ENCODE data around the gene UBL4B. TPM values are rescaled to one million over a fixed set of nuclear protein-coding genes. Genes with fewer than 3 reads are reported as not detected.

UBL4B gene
- total RNA-seq, 1 donor from 2014 or later: not detected

DNA sequence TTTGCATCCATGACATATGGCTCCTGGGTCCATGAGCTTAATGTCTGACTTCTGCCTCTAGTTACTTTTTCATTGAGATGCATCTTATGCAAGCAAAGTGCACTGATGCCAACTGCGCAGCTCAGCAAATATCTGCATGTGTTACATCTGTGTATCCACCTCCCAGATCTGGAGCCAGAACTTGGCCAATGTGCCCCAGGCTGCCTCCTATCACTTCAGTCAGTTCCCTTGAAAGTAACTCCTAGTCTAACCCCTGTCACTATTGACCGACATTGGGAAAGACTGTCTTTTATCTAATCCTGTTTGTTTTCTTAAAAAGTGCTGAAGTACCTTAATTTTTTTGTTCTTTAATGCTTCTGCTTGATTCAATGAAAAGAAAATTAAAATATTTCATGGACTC is 19.3 kb upstream of the UBL4B start:
- no peak overlapping the region for H3K27ac ChIP-seq
- no peak overlapping the region for H3K4me3 ChIP-seq
- peaks cover 26% of the 10 kb centered on the region for H3K27me3 ChIP-seq (ENCODE audit: low read depth)
- no peaks in the 10 kb centered on the region for H3K9me3 ChIP-seq
- no peak for DNase-seq
- no peak for ATAC-seq
- H3K36me3 ChIP-seq: no peaks in the 10 kb centered on the region
- TF ChIP-seq, protein P1, sequence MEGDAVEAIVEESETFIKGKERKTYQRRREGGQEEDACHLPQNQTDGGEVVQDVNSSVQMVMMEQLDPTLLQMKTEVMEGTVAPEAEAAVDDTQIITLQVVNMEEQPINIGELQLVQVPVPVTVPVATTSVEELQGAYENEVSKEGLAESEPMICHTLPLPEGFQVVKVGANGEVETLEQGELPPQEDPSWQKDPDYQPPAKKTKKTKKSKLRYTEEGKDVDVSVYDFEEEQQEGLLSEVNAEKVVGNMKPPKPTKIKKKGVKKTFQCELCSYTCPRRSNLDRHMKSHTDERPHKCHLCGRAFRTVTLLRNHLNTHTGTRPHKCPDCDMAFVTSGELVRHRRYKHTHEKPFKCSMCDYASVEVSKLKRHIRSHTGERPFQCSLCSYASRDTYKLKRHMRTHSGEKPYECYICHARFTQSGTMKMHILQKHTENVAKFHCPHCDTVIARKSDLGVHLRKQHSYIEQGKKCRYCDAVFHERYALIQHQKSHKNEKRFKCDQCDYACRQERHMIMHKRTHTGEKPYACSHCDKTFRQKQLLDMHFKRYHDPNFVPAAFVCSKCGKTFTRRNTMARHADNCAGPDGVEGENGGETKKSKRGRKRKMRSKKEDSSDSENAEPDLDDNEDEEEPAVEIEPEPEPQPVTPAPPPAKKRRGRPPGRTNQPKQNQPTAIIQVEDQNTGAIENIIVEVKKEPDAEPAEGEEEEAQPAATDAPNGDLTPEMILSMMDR (IDR thresholded peaks at IDR 0.05): no peak
- intact Hi-C loops (cut with DNase I): no loop called here
- no peaks in the 10 kb centered on the region for H3K4me1 ChIP-seq

DNA sequence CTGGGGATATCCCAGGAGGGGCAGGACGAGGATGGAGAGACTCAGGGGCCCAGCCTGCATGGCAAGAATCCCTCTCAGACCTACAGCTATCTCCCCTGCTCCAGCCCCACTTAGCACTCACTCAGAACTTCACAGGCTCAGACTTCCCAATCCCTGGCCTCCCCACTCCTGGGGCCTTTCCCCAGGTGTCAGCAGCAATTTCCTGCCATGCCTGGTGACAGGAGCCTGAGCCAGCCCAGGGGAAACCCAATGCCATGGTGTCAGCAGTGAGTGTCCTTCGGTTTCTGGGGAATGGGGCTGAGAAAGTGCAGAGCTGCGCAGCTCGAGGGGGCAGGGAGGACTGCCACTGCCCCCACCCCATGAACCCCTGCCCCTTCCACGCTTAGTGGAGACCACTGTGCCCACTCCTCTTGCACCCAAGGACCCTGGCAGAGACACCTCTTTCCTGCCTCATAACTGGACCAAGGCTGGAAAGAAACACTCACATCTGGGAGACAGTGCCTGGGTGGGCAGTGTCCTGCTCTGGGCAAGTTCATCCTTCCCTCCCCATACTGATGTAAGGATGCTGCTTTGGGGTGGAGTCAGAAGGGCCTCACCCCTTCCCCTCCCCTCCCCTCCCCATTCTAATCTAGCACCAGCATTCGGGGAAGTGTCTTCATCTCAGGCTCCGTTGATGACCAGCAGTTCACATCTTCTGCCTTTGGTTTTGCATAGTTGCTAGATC is 17.1 kb upstream of the UBL4B start:
- no peak overlapping the region for H3K4me3 ChIP-seq
- H3K9me3 ChIP-seq: no peaks in the 10 kb centered on the region
- ATAC-seq (no peak), DNase-seq (no peak)
- H3K36me3 ChIP-seq: no peaks in the 10 kb centered on the region
- peaks cover 26% of the 10 kb centered on the region for H3K27me3 ChIP-seq (ENCODE audit: low read depth)
- H3K4me1 ChIP-seq: no peaks in the 10 kb centered on the region
- no peak overlapping the region for H3K27ac ChIP-seq
- TF ChIP-seq, protein P1 (IDR thresholded peaks at IDR 0.05): no peak
- intact Hi-C loops (cut with DNase I): no loop called here

DNA sequence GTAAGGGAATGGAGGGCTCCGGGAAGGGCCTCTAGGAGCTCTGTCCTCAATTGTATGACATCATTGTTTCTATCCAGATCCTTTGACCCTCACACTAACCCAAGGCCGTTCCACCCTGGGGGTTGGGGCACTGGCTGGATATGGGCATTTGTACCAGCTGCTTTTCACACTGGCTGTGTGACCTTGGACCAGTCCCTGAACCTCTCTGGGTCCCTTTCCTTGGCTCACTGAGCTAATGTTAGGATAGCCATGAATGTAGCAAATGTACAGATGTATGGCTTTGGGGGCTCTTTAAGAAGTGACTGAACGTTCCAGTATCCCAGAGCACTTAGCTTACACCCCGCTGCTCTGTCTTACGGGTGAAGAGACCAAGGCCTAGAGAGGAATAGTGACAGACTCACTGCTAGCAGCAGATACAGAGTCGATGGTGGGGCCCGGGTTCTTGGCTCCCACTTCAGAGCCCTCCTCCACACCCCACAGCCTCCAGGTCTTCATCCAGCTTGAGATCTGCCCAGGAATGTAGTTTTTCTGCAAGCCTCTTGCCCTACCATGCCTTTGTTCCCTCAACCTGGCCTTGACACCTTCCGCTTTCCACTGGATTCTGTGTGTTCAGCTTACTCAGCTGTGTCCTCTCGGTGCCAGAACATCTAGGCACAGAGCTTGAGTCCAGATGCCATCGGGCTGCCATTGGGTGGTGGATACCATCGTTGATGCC is 14.6 kb upstream of the UBL4B start:
- intact Hi-C loops (cut with DNase I): no loop called here
- ATAC-seq: no peak
- TF ChIP-seq, protein P1 (IDR thresholded peaks at IDR 0.05): no peak
- no peak for DNase-seq
- H3K9me3 ChIP-seq: no peaks in the 10 kb centered on the region
- H3K4me3 ChIP-seq: no peak overlapping the region
- H3K27ac ChIP-seq: no peak overlapping the region
- H3K27me3 ChIP-seq (ENCODE audit: low read depth): peaks cover 26% of the 10 kb centered on the region
- H3K4me1 ChIP-seq: no peaks in the 10 kb centered on the region
- no peaks in the 10 kb centered on the region for H3K36me3 ChIP-seq

DNA sequence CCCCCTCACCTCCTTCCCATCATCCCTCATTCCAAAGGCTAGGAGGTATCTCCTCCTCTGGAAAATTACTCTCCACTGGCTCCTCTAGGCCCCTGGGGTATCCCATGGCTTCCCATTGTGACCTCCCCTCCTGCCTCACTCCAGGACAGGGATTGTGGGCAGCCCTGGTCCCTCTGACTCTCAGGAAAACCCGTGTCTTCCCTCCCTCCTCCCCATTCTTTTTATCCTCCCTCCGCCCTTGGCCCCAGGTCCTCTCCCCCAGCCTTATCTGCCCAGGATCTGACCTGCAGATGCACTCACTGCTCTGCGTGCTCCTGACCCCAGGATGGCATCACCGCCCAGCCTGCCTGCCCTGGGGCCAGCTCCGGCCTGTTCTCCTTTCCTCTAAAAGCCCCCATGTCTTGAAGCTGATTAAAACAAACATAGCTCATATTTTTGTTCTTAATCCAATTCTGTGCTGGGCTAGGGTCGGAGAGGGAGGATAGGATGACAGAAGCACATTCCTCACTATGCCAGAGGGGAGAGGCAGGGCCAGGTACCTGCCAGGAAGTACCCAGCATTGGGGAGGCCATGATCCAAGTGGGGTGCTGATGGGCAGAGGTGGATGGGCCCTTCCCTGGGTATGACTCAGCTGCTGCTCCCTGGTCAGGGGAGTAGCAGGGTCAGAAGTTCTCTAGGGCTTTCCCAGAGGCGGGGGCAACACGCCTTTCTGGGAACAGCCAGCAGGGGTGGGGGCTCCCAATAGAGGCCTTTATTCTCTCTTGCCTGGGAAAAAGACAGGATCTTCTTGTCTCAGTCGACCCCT is 13.8 kb upstream of the UBL4B start:
- H3K36me3 ChIP-seq: no peaks in the 10 kb centered on the region
- TF ChIP-seq, protein P1 (IDR thresholded peaks at IDR 0.05): no peak
- peaks cover 26% of the 10 kb centered on the region for H3K27me3 ChIP-seq (ENCODE audit: low read depth)
- no peak overlapping the region for H3K27ac ChIP-seq
- H3K4me1 ChIP-seq: no peaks in the 10 kb centered on the region
- no peak for DNase-seq
- no peaks in the 10 kb centered on the region for H3K9me3 ChIP-seq
- intact Hi-C loops (cut with DNase I): no loop called here
- H3K4me3 ChIP-seq: no peak overlapping the region
- ATAC-seq: no peak

DNA sequence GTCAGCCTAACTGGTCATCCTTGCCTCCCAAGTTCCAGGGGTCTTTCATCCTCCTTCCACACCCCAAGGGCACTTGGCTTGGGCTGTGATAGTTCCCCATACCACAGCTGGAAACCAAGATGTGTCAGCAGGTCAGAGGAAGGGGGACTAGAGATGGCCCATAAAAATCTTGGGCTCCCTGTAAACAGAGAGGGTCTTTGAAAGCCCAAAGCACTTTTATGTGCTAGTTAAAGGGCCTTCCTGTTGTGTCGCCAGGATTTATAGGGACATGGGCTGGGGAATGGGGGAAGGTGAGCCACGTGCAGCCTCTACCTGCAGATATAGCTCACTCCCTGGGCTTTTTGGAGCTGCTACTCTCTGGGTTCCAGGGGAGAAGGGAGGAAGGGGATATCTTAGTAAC is 11.9 kb upstream of the UBL4B start:
- no peak for ATAC-seq
- Histone ChIP-seq H3K9me3 (no peaks in the 10 kb centered on the region), H3K36me3 (no peaks in the 10 kb centered on the region), H3K4me1 (no peaks in the 10 kb centered on the region), H3K4me3 (no peak overlapping the region), H3K27me3 (ENCODE audit: low read depth) (peaks cover 15% of the 10 kb centered on the region), H3K27ac (no peak overlapping the region)
- no peak for DNase-seq
- intact Hi-C loops (cut with DNase I): no loop called here
- TF ChIP-seq, protein P1 (IDR thresholded peaks at IDR 0.05): no peak
